ENCODE measurements around the gene SYT12.

The SYT12 gene, protein sequence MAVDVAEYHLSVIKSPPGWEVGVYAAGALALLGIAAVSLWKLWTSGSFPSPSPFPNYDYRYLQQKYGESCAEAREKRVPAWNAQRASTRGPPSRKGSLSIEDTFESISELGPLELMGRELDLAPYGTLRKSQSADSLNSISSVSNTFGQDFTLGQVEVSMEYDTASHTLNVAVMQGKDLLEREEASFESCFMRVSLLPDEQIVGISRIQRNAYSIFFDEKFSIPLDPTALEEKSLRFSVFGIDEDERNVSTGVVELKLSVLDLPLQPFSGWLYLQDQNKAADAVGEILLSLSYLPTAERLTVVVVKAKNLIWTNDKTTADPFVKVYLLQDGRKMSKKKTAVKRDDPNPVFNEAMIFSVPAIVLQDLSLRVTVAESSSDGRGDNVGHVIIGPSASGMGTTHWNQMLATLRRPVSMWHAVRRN

DNA sequence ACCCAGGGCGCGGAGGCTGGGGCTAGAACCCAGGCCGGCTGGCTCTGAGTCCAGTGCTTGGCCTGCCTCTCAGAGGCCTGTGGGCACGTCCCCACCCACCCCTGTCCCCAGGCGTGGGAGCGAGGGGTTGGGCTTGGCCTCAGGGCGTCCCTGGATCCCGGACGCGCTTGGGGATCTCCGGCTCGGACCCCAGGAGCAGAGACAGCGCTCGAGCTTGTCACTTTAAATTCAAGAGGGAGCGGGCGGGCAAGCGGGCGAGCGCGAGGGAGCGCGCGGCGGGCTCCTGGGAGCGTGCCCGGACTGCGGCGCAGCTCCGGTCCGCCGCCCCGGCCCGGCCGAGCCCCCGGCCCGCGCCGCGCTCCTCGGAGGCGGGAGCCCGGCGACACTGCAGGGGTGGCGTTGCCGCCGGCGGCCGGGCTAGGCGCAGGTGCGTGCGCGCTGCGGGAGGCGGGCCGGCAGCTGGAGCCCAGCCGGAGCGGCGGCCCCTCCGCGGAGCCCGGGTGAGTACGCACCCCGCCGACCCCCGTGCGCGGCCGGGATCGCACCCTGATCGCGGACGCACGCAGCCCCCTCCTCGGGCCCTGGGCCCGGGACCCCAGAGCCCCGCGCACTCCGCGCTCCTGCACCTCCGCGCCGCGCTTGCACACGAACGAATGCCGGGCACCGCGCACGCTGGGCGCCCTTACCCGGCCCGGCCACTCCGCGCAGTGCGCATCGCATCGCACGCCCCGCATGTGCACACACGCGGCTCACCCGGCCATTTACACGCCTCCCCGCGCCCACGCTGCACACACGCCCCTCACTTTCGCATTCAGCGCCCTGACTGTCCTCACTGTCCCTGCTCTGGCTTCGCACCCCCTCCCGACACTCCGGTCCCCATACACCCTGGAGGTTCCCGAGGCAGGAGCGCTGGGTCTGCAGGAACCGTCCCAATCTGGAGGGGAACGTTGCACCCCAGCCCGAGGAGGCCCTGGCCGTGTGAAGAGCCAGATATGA is at the start of gene SYT12:
Gene SYT12, plus strand, starts transcription at position 174 of the 996 bp plus-strand sequence. CDS start 7,011 bp downstream, outside the sequence.
- Histone ChIP-seq H3K9ac (ENCODE audit: low read length) (no peak within 1 kb of the TSS), H3K27ac (ENCODE audit: low read length) (no peak within 1 kb of the TSS), H3K4me3 (ENCODE audit: low read length) (no peak within 1 kb of the TSS), H3K36me3 (replicated peaks; ENCODE audit: insufficient read depth, low read length) (no peaks in the 10 kb centered on the region), H4K20me1 (ENCODE audit: insufficient read depth, low read length) (no peaks in the 10 kb centered on the region), H3K9me2 (replicated peaks; ENCODE audit: insufficient read depth, low read length) (no peaks in the 10 kb centered on the region), H3F3A (ENCODE audit: insufficient read depth, low read length) (no peaks in the 10 kb centered on the region), H2AFZ (ENCODE audit: low read length) (no peak within 1 kb of the TSS), H3K4me1 (ENCODE audit: low read length) (peaks cover 17% of the 10 kb centered on the region), H3K79me2 (ENCODE audit: low read length) (no peaks in the 10 kb centered on the region), H3K9me3 (replicated peaks; ENCODE audit: insufficient read depth, low read length) (no peaks in the 10 kb centered on the region), H3K4me2 (ENCODE audit: low read depth, low read length) (peak within 1 kb of the TSS; percentile 33; the same call in 1 of the 2 replicates), H3K27me3 (replicated peaks; ENCODE audit: insufficient read depth, low read length) (peaks cover 58% of the 10 kb centered on the region)
- no peak for DNase-seq
- TF ChIP-seq, protein P1, sequence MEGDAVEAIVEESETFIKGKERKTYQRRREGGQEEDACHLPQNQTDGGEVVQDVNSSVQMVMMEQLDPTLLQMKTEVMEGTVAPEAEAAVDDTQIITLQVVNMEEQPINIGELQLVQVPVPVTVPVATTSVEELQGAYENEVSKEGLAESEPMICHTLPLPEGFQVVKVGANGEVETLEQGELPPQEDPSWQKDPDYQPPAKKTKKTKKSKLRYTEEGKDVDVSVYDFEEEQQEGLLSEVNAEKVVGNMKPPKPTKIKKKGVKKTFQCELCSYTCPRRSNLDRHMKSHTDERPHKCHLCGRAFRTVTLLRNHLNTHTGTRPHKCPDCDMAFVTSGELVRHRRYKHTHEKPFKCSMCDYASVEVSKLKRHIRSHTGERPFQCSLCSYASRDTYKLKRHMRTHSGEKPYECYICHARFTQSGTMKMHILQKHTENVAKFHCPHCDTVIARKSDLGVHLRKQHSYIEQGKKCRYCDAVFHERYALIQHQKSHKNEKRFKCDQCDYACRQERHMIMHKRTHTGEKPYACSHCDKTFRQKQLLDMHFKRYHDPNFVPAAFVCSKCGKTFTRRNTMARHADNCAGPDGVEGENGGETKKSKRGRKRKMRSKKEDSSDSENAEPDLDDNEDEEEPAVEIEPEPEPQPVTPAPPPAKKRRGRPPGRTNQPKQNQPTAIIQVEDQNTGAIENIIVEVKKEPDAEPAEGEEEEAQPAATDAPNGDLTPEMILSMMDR (IDR thresholded peaks at IDR 0.05; ENCODE audit: low read length): no peak
- TF ChIP-seq EZH2phosphoT487 (IDR thresholded peaks at IDR 0.05; ENCODE audit: low read length): no peak
- TF ChIP-seq EZH2 (optimal IDR thresholded peaks at IDR 0.05; ENCODE audit: low read depth, low read length): no peak

DNA sequence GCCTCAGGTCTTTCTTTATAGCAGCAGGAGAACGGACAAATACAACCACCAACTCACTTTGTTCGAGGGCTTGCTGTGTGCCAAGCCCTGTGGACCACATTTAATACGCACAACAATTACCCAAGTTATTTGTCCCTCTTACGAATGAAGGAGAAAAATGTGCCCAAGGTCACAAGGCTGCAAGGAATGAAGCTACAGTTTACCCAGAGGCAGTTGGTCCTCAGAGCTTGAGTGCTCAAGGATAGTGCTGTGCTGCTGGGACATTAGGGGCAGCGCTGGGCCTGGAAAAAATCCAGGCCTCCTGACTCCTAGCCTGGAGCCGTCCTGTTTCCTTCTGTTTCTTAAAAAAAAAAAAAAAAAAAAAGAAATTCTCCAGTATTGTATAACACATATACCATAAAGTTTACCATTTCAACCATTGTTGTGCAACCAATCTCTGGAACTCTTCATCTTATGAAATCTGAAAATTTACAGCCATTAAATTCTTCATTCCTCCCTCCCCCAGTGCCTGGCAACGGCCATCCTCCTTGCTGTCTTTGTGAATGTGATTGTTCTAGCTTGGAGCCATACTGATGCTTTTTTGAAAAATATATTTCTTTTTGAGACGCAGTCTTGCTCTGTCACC is 48.9 kb upstream of the SYT12 start:
- Histone ChIP-seq H3K9me3 (replicated peaks; ENCODE audit: insufficient read depth, low read length) (no peaks in the 10 kb centered on the region), H3K9ac (ENCODE audit: low read length) (no peak overlapping the region), H3K4me2 (ENCODE audit: low read depth, low read length) (no peak overlapping the region), H3K4me3 (ENCODE audit: low read length) (no peak overlapping the region), H3K36me3 (replicated peaks; ENCODE audit: insufficient read depth, low read length) (no peaks in the 10 kb centered on the region), H4K20me1 (ENCODE audit: insufficient read depth, low read length) (no peaks in the 10 kb centered on the region), H3K27me3 (replicated peaks; ENCODE audit: insufficient read depth, low read length) (peaks cover 14% of the 10 kb centered on the region; the same call in 1 of the 2 replicates), H3K4me1 (ENCODE audit: low read length) (no peaks in the 10 kb centered on the region), H3K27ac (ENCODE audit: low read length) (no peak overlapping the region), H3F3A (ENCODE audit: insufficient read depth, low read length) (no peaks in the 10 kb centered on the region), H2AFZ (ENCODE audit: low read length) (no peak overlapping the region), H3K79me2 (ENCODE audit: low read length) (no peaks in the 10 kb centered on the region), H3K9me2 (replicated peaks; ENCODE audit: insufficient read depth, low read length) (no peaks in the 10 kb centered on the region)
- TF ChIP-seq EZH2phosphoT487 (IDR thresholded peaks at IDR 0.05; ENCODE audit: low read length) (no peak), EZH2 (optimal IDR thresholded peaks at IDR 0.05; ENCODE audit: low read depth, low read length) (no peak)
- TF ChIP-seq, protein P1 (IDR thresholded peaks at IDR 0.05; ENCODE audit: low read length): no peak
- DNase-seq: no peak

DNA sequence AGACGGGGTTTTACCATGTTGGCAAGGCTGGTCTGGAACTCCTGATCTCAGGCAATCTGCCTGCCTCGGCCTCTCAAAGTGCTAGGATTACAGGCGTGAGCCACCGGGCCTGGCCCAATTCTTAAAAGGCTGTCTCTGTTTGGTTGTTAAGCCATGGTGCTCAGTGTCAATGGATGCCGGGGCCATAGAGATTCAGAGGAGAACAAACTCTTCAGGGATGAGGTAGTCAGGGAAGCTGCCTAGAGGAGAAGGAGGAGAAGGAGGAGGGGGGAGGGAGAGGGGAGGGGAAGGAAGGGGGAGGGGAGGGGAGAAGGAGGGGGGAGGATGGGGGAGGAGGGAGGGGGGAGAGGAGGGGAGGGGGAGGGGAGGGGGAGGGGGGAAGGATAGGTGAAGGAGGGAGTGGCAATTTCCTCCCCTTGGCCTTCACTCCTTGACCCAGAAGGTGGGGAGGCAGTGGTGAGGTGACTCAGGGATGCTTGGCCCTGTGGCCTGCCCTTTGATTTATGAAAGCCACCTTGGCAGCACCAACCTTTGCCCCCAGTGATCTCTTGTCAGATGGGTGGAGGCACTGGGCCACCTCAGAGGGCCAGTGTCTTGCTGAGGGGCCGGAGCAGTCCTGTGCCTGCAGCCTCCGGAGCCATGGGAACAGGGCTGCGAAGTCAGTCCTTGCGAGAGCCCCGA is 48.1 kb upstream of the SYT12 start, which contains the start of gene C11orf86:
Gene C11orf86, plus strand, starts transcription at position 581 of the 681 bp plus-strand sequence. Its CDS starts 59 bp downstream, at position 640.
- H3F3A ChIP-seq (ENCODE audit: insufficient read depth, low read length): no peaks in the 10 kb centered on the region
- H3K9me3 ChIP-seq (replicated peaks; ENCODE audit: insufficient read depth, low read length): no peaks in the 10 kb centered on the region
- H4K20me1 ChIP-seq (ENCODE audit: insufficient read depth, low read length): no peaks in the 10 kb centered on the region
- H3K4me2 ChIP-seq (ENCODE audit: low read depth, low read length): no peak within 1 kb of the TSS
- H3K9ac ChIP-seq (ENCODE audit: low read length): no peak within 1 kb of the TSS
- H3K9me2 ChIP-seq (replicated peaks; ENCODE audit: insufficient read depth, low read length): no peaks in the 10 kb centered on the region
- H3K4me3 ChIP-seq (ENCODE audit: low read length): no peak within 1 kb of the TSS
- no peaks in the 10 kb centered on the region for H3K4me1 ChIP-seq (ENCODE audit: low read length)
- no peak for TF ChIP-seq EZH2 (optimal IDR thresholded peaks at IDR 0.05; ENCODE audit: low read depth, low read length)
- no peak for TF ChIP-seq EZH2phosphoT487 (IDR thresholded peaks at IDR 0.05; ENCODE audit: low read length)
- TF ChIP-seq, protein P1 (IDR thresholded peaks at IDR 0.05; ENCODE audit: low read length): no peak
- no peak within 1 kb of the TSS for H2AFZ ChIP-seq (ENCODE audit: low read length)
- no peak for DNase-seq
- no peaks in the 10 kb centered on the region for H3K36me3 ChIP-seq (replicated peaks; ENCODE audit: insufficient read depth, low read length)
- H3K27me3 ChIP-seq (replicated peaks; ENCODE audit: insufficient read depth, low read length): peaks cover 14% of the 10 kb centered on the region
- no peak within 1 kb of the TSS for H3K27ac ChIP-seq (ENCODE audit: low read length)
- no peaks in the 10 kb centered on the region for H3K79me2 ChIP-seq (ENCODE audit: low read length)
